ENCODE results near the gene NLRP6.

DNA sequence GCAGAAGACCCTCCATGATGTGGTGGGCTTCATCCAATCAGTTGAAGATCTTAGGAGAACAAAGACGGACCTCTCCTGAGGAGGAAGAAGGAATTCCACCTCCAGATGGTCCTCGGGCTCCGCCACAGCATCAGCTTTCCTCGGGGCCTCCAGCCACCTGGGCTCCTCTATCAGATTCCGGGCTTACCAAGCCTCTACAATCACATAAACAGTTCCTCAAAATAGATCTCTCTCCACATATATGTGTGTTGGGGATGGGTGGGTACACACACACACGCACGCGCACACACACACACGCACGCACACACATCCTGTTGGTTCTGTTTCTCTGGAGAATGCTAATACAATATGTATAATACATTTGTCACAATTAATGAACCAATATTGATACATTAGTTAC is 18.8 kb upstream of the NLRP6 start:
- TF ChIP-seq CTCF (IDR thresholded peaks at IDR 0.05), result no peak
- TF ChIP-seq POLR2A (IDR thresholded peaks at IDR 0.05), result no peak
- no peak for TF ChIP-seq POLR2AphosphoS5 (IDR thresholded peaks at IDR 0.05)

Data from gastroesophageal sphincter (tissue), 3 donors.